Measurements from ENCODE around the gene ICA1.

ICA1 gene

GRCh38 chr7:8296362-8296659 is 34.3 kb upstream of the ICA1 start:
- no peak for DNase-seq (ENCODE audit: low read depth, low spot score)
- H3K4me3 ChIP-seq (ENCODE audit: low read depth, low read length) = no peak overlapping the region
- POLR2A ChIA-PET = no interaction called here
- CTCF ChIA-PET = interaction anchor here (0.7 to 1.8 kb wide), 15 partner anchors 8 to 1769 kb away, joined by 3 to 10 read pairs (median 3); no protein-coding TSS in a partner anchor
- TF ChIP-seq, protein P1, sequence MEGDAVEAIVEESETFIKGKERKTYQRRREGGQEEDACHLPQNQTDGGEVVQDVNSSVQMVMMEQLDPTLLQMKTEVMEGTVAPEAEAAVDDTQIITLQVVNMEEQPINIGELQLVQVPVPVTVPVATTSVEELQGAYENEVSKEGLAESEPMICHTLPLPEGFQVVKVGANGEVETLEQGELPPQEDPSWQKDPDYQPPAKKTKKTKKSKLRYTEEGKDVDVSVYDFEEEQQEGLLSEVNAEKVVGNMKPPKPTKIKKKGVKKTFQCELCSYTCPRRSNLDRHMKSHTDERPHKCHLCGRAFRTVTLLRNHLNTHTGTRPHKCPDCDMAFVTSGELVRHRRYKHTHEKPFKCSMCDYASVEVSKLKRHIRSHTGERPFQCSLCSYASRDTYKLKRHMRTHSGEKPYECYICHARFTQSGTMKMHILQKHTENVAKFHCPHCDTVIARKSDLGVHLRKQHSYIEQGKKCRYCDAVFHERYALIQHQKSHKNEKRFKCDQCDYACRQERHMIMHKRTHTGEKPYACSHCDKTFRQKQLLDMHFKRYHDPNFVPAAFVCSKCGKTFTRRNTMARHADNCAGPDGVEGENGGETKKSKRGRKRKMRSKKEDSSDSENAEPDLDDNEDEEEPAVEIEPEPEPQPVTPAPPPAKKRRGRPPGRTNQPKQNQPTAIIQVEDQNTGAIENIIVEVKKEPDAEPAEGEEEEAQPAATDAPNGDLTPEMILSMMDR (IDR thresholded peaks at IDR 0.05; ENCODE audit: insufficient read depth, low read length, missing control alignments) = no peak

- no peak overlapping the region for H3K4me3 ChIP-seq (ENCODE audit: low read depth, low read length)
- ChIA-PET POLR2A (no interaction called here), CTCF (interaction anchor here (0.7 to 1.8 kb wide), 16 partner anchors 9 to 1768 kb away, joined by 3 to 10 read pairs (median 3); no protein-coding TSS in a partner anchor)
- DNase-seq (ENCODE audit: low read depth, low spot score) = peak; percentile 65
- TF ChIP-seq, protein P1 (IDR thresholded peaks at IDR 0.05; ENCODE audit: insufficient read depth, low read length, missing control alignments) = peak; percentile 61
These were observed 33.8 kb upstream of the ICA1 start for GRCh38 chr7:8295638-8296361.

DNA sequence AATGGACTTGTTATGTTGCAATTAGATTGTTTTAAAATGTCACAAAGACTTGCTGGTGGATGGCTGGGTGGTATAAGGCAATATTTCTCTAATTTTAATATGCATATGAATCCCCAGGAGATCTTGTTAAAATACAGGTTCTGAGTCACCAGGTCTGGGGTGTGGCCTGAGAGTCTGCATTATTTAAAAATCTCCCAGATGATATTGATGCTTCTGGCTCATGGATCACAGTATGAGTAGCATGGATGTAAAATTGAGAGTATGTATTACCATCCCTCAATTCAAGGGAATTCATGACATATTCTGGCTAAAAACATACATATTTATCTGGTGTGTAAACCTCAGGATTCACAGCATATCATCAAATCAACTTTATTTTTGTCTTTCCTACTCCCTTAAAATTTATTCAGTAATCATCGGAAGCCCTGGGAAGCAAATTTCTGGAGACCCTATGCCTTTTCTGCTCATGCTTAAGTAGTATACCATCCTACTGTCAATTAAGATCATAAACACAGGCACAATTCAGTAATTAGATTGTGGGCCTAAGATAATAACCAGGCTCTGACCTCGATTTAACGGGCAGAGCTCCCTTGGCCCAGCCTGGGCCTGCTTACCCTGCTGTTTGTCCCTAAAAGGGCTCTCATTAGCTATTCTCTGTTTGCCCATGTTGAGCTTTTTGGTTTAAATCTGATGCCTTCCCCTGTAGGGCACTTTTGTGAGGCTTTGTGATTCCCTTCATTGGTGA is 29.6 kb upstream of the ICA1 start:
- DNase-seq (ENCODE audit: low read depth, low spot score) = no peak
- ChIA-PET POLR2A (no interaction called here), CTCF (no interaction called here)
- TF ChIP-seq, protein P1 (IDR thresholded peaks at IDR 0.05; ENCODE audit: insufficient read depth, low read length, missing control alignments) = no peak
- no peak overlapping the region for H3K4me3 ChIP-seq (ENCODE audit: low read depth, low read length)

DNA sequence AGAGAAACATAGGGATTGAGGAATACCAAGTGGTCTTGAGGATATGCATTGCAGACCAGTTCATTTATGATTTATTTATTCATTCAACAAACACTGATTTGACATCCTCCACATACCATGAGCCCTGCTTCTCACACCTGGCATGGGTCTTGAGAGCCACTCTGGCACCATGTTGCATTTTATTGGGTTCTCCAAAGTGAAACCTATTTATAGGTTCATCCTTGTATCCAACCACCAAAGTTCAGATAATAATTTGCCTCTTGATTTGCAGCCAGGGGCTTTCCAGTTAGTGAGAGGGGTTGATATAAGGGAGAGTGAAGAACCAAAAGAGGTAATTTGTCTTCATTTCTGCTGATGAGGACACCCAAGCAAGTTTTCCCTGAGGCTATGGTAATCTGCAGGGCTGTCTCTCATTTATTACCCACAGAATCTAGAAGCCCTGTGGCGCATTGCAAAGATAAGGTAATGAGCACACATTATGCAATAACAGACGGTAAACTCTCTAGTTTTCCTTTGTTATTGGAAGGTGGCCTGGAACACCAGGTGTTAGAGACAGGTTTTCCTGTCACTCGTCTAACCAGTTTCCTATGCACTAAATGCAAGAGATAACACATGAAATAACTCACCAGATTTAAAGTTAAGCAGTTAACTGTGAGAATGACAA is 28.8 kb upstream of the ICA1 start:
- POLR2A ChIA-PET = no interaction called here
- CTCF ChIA-PET = no interaction called here
- DNase-seq (ENCODE audit: low read depth, low spot score) = no peak
- TF ChIP-seq, protein P1 (IDR thresholded peaks at IDR 0.05; ENCODE audit: insufficient read depth, low read length, missing control alignments) = no peak
- no peak overlapping the region for H3K4me3 ChIP-seq (ENCODE audit: low read depth, low read length)

GRCh38 chr7:8286118-8286517 is 24.2 kb upstream of the ICA1 start:
- TF ChIP-seq, protein P1 (IDR thresholded peaks at IDR 0.05; ENCODE audit: insufficient read depth, low read length, missing control alignments) = no peak
- CTCF ChIA-PET = no interaction called here

GRCh38 chr7:8285155-8285554 is 23.2 kb upstream of the ICA1 start:
- H3K4me3 ChIP-seq (ENCODE audit: low read depth, low read length) = no peak overlapping the region
- DNase-seq (ENCODE audit: low read depth, low spot score) = no peak
- ChIA-PET CTCF (no interaction called here), POLR2A (no interaction called here)
- TF ChIP-seq, protein P1 (IDR thresholded peaks at IDR 0.05; ENCODE audit: insufficient read depth, low read length, missing control alignments) = no peak

More at GRCh38 chr7:8286118-8286517, 24.2 kb upstream of the ICA1 start:
- POLR2A ChIA-PET = no interaction called here
- H3K4me3 ChIP-seq (ENCODE audit: low read depth, low read length) = no peak overlapping the region
- no peak for DNase-seq (ENCODE audit: low read depth, low spot score)
